Forelimb muscle (tissue), 1 donor: ENCODE data around the gene CFAP54. TPM values are rescaled to one million over a fixed set of nuclear protein-coding genes. Genes with fewer than 3 reads are reported as not detected.

Source experiments
- DNase-seq: peaks from one replicate; pipeline ENCODE4 v3.0.0-alpha.2; 2013; ENCODE audit warnings: low read depth
- polyA plus RNA-seq: library from polyadenylated mRNA; unstranded; fragments of 120-200 nt; gene quantifications from one replicate; pipeline ENCODE4 v1.2.1, GENCODE V29; 2013; ENCODE audit not compliant: insufficient read length

The CFAP54 gene
- polyA plus RNA-seq, 1 donor = 0.18 TPM

GRCh38 chr12:96824074-96824837 lies 334.9 kb downstream of the CFAP54 start:
- no peak for DNase-seq

- DNase-seq = no peak
These were observed 335.5 kb downstream of the CFAP54 start for GRCh38 chr12:96824838-96825236.

- DNase-seq = no peak
These were observed 338.9 kb downstream of the CFAP54 start for GRCh38 chr12:96828169-96828789.

- no peak for DNase-seq
These were observed 340.0 kb downstream of the CFAP54 start for GRCh38 chr12:96829354-96829753.

GRCh38 chr12:96831346-96831745 lies 342.0 kb downstream of the CFAP54 start:
- DNase-seq = no peak

- no peak for DNase-seq
These were observed 356.9 kb downstream of the CFAP54 start for GRCh38 chr12:96846293-96846692.

GRCh38 chr12:96850676-96851075 lies 361.3 kb downstream of the CFAP54 start:
- DNase-seq = no peak

- DNase-seq = no peak
These were observed 368.8 kb downstream of the CFAP54 start for GRCh38 chr12:96858162-96858561.

GRCh38 chr12:96861656-96862055 lies 372.3 kb downstream of the CFAP54 start:
- DNase-seq = no peak

- DNase-seq = no peak
These were observed 372.9 kb downstream of the CFAP54 start for GRCh38 chr12:96862326-96862725.

GRCh38 chr12:96864335-96864734 lies 375.0 kb downstream of the CFAP54 start:
- no peak for DNase-seq

- no peak for DNase-seq
These were observed 377.6 kb downstream of the CFAP54 start for GRCh38 chr12:96866801-96867590.

- peak; percentile 38 for DNase-seq
These were observed 381.6 kb downstream of the CFAP54 start for GRCh38 chr12:96870946-96871345.

GRCh38 chr12:96872961-96873360 lies 383.6 kb downstream of the CFAP54 start:
- no peak for DNase-seq

- DNase-seq = no peak
These were observed 384.8 kb downstream of the CFAP54 start for GRCh38 chr12:96874211-96874610.

- DNase-seq = no peak
These were observed 387.6 kb downstream of the CFAP54 start for GRCh38 chr12:96876966-96877365.

GRCh38 chr12:96878704-96879103 lies 389.3 kb downstream of the CFAP54 start:
- no peak for DNase-seq

GRCh38 chr12:96879301-96879700 lies 389.9 kb downstream of the CFAP54 start:
- no peak for DNase-seq

GRCh38 chr12:96880220-96880619 lies 390.8 kb downstream of the CFAP54 start:
- DNase-seq = no peak

GRCh38 chr12:96881608-96882007 lies 392.2 kb downstream of the CFAP54 start:
- DNase-seq = no peak

- no peak for DNase-seq
These were observed 393.5 kb downstream of the CFAP54 start for GRCh38 chr12:96882862-96883261.

- DNase-seq = no peak
These were observed 394.2 kb downstream of the CFAP54 start for GRCh38 chr12:96883571-96883970.
